ENCODE measurements around the gene CGRRF1. TPM values are rescaled to one million over a fixed set of nuclear protein-coding genes. Genes with fewer than 3 reads are reported as not detected.

The CGRRF1 gene
- total and polyA plus RNA-seq, 2 of the 13 experiments (the other 11 are each of a cell fraction or from before 2014, with no cell fraction given): 16.8 to 18.2 TPM

- TF ChIP-seq ARID5B (CRISPR knock-in tag; IDR thresholded peaks at IDR 0.05): peak; percentile 89
- no peak for TF ChIP-seq HOXA3 (CRISPR knock-in tag; IDR thresholded peaks at IDR 0.05)
- TF ChIP-seq TP53 (CRISPR knock-in tag; conservative IDR thresholded peaks at IDR 0.05): no peak
- peak; percentile 43 for TF ChIP-seq ASH2L (IDR thresholded peaks at IDR 0.05; ENCODE audit: insufficient read length, low read depth, low read length)
- no peak for TF ChIP-seq KLF16 (CRISPR knock-in tag; IDR thresholded peaks at IDR 0.05)
- TF ChIP-seq, protein P1, sequence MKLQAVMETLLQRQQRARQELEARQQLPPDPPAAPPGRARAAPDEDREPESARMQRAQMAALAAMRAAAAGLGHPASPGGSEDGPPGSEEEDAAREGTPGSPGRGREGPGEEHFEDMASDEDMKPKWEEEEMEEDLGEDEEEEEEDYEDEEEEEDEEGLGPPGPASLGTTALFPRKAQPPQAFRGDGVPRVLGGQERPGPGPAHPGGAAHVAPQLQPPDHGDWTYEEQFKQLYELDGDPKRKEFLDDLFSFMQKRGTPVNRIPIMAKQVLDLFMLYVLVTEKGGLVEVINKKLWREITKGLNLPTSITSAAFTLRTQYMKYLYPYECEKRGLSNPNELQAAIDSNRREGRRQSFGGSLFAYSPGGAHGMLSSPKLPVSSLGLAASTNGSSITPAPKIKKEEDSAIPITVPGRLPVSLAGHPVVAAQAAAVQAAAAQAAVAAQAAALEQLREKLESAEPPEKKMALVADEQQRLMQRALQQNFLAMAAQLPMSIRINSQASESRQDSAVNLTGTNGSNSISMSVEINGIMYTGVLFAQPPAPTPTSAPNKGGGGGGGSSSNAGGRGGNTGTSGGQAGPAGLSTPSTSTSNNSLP (IDR thresholded peaks at IDR 0.05; ENCODE audit: low read depth, low read length): peak; percentile 88
- no peak for TF ChIP-seq ZNF782 (CRISPR knock-in tag; IDR thresholded peaks at IDR 0.05; ENCODE audit: borderline replicate concordance)
- TF ChIP-seq ZNF768 (CRISPR knock-in tag; IDR thresholded peaks at IDR 0.05): no peak
- TF ChIP-seq ZNF652 (CRISPR knock-in tag; IDR thresholded peaks at IDR 0.05; ENCODE audit: borderline replicate concordance, low read depth): no peak
- 0 out of 2 replicates have a peak, but pooled peaks have one; percentile 13 for TF ChIP-seq ZNF264 (CRISPR knock-in tag; IDR thresholded peaks at IDR 0.05)
- TF ChIP-seq ZFP90 (CRISPR knock-in tag; IDR thresholded peaks at IDR 0.05; ENCODE audit: borderline replicate concordance): no peak
- peak; percentile 76 for TF ChIP-seq RARA (CRISPR knock-in tag; IDR thresholded peaks at IDR 0.05)
- no peak for TF ChIP-seq FOSL1 (CRISPR knock-in tag; IDR thresholded peaks at IDR 0.05; ENCODE audit: borderline replicate concordance)
- TF ChIP-seq NFE2 (CRISPR knock-in tag; IDR thresholded peaks at IDR 0.05): no peak
- peak; percentile 39; the same call in 1 of the 2 replicates for TF ChIP-seq HDAC2 (CRISPR knock-in tag; IDR thresholded peaks at IDR 0.05)
- TF ChIP-seq, protein P2, sequence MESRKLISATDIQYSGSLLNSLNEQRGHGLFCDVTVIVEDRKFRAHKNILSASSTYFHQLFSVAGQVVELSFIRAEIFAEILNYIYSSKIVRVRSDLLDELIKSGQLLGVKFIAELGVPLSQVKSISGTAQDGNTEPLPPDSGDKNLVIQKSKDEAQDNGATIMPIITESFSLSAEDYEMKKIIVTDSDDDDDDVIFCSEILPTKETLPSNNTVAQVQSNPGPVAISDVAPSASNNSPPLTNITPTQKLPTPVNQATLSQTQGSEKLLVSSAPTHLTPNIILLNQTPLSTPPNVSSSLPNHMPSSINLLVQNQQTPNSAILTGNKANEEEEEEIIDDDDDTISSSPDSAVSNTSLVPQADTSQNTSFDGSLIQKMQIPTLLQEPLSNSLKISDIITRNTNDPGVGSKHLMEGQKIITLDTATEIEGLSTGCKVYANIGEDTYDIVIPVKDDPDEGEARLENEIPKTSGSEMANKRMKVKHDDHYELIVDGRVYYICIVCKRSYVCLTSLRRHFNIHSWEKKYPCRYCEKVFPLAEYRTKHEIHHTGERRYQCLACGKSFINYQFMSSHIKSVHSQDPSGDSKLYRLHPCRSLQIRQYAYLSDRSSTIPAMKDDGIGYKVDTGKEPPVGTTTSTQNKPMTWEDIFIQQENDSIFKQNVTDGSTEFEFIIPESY (CRISPR knock-in tag; IDR thresholded peaks at IDR 0.05): no peak
- TF ChIP-seq, protein P3, sequence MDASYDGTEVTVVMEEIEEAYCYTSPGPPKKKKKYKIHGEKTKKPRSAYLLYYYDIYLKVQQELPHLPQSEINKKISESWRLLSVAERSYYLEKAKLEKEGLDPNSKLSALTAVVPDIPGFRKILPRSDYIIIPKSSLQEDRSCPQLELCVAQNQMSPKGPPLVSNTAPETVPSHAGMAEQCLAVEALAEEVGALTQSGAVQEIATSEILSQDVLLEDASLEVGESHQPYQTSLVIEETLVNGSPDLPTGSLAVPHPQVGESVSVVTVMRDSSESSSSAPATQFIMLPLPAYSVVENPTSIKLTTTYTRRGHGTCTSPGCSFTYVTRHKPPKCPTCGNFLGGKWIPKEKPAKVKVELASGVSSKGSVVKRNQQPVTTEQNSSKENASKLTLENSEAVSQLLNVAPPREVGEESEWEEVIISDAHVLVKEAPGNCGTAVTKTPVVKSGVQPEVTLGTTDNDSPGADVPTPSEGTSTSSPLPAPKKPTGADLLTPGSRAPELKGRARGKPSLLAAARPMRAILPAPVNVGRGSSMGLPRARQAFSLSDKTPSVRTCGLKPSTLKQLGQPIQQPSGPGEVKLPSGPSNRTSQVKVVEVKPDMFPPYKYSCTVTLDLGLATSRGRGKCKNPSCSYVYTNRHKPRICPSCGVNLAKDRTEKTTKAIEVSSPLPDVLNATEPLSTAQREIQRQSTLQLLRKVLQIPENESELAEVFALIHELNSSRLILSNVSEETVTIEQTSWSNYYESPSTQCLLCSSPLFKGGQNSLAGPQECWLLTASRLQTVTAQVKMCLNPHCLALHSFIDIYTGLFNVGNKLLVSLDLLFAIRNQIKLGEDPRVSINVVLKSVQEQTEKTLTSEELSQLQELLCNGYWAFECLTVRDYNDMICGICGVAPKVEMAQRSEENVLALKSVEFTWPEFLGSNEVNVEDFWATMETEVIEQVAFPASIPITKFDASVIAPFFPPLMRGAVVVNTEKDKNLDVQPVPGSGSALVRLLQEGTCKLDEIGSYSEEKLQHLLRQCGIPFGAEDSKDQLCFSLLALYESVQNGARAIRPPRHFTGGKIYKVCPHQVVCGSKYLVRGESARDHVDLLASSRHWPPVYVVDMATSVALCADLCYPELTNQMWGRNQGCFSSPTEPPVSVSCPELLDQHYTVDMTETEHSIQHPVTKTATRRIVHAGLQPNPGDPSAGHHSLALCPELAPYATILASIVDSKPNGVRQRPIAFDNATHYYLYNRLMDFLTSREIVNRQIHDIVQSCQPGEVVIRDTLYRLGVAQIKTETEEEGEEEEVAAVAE (CRISPR knock-in tag; IDR thresholded peaks at IDR 0.05; ENCODE audit: borderline replicate concordance): no peak
- TF ChIP-seq KLF9 (CRISPR knock-in tag; IDR thresholded peaks at IDR 0.05; ENCODE audit: low read depth): no peak
Observed at GRCh38 chr14:54537651-54538050, 27.9 kb downstream of the CGRRF1 start (continued).

Measured in HepG2 (cell line).